Prostate gland (tissue), 2 donors: ENCODE results near the gene ZNF799. TPM values are rescaled to one million over a fixed set of nuclear protein-coding genes. Genes with fewer than 3 reads are reported as not detected.
"Not testable (repeated sequence)": the region's sequence is repeated elsewhere in the genome, so short reads cannot be mapped to it uniquely, and the experiment has no call there.

Experiments used
- DNase-seq: peaks from one replicate; pipeline ENCODE4 v3.0.0-alpha.2; 2019; ENCODE audit warnings: low spot score
- H3K27ac ChIP-seq, 2 donors: fragments of 200-600 bp; sonication (generic); 2 replicates each; pipeline ENCODE4 v1.5.1; 2017 to 2019
- H3K27me3 ChIP-seq: fragments of 200-600 bp; sonication (generic); replicated peaks from 2 replicates; pipeline ENCODE4 v1.5.1; 2019; ENCODE audit not compliant: insufficient read depth
- H3K36me3 ChIP-seq, 2 donors: fragments of 200-600 bp; sonication (generic); 1 replicate in 1 of 2; 2 replicates in 1 of 2; pipeline versions ENCODE4 v1.5.1 to v1.8.1; 2017 to 2019
- H3K4me1 ChIP-seq: fragments of 200-600 bp; sonication (generic); replicated peaks from 2 replicates; pipeline ENCODE4 v1.5.1; 2019
- H3K4me3 ChIP-seq, 2 donors: fragments of 200-600 bp; sonication (generic); 2 replicates each; pipeline ENCODE4 v1.5.1; 2017 to 2019
- H3K9me3 ChIP-seq: fragments of 200-600 bp; sonication (generic); 2 replicates; pipeline ENCODE4 v1.5.1; 2017
- POLR2A ChIP-seq: fragments of 450-650 bp; IDR thresholded peaks from one replicate; pipeline ENCODE4 v1.6.1; 2016; ENCODE audit warnings: antibody characterized with exemption, mild to moderate bottlenecking
- POLR2AphosphoS5 ChIP-seq: sonication (generic); formaldehyde crosslinking; IDR thresholded peaks from one replicate; pipeline ENCODE4 v1.6.1; 2017; ENCODE audit warnings: antibody characterized with exemption
- WGBS: methylation state at CpG from one replicate; pipeline ENCODE4 v1.1.5; 2018; 5-methylcytosine and 5-hydroxymethylcytosine counted together
- intact Hi-C: fragments of 100-400 bp; cut with DNase I; formaldehyde crosslinking; loops from one replicate; pipeline ENCODE4 v1.14.2; 2022
- total RNA-seq, 2 donors: library from RNA; depleted of rRNA; stranded (reverse); fragments of >200 nt; gene quantifications; one replicate each; pipeline ENCODE4 v1.1.0, GENCODE V29; 2016
- TF ChIP-seq, protein P1 (sequence below), 4 experiments: fragments of 200-600 bp in 2 of 4; fragments of 450-650 bp in 2 of 4; sonication (generic) in 2 of 4; IDR thresholded peaks; 1 replicate in 3 of 4; 2 replicates in 1 of 4; pipeline ENCODE4 v1.5.1; 2016 to 2019; ENCODE audit warnings: antibody characterized with exemption in 4 of 4, mild to moderate bottlenecking in 2 of 4, moderate library complexity in 2 of 4

The ZNF799 gene
- 1 to 10 TPM; 4.5 to 5.7 TPM for total RNA-seq

DNA sequence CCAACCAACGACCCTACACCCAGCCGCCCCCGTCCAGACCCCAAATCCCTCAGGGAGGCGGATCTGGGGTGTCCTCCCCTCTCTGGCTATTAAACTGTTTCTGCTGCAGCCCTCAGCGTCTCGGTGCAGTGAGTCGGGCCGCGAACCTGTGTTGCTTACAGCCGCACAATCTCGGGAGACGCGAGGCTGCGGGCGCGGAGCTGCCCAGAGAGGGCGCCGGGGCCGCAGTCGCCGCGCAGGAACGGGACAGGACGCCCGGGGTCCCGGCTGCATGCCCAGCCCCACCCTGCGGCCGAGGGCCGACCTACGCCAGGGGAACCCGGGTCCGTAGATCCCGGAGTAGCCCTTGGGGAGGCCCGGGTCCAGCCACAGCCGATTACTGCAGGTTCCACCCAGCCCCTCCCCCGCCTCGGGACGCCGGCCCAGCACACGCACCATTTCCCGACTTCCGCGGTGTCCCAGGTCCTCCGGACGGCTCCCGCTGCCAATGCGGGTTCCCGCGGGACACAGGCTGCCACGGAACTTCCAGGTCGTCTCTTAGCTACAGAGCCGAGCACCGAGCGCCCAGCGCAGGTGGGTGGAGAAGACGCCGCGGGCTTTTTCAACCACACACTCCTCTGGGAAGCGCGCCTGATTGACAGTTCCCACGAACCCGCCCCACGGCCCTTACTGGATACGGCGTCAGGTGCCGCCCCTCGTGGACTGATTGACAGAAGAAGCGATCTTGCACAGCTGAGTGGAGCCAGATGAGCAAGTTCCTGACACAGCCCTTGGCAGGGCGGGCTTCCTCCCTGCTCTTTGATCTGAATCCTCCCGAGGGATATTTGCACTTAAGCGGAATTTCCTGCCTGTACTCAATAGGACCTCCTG, at the start of gene ZNF799:
TSS of gene ZNF799 (minus strand) at position 639 of the 870 bp plus-strand sequence. CDS start at position 438, 201 bp downstream.
- H3K27me3 ChIP-seq = no peaks in the 10 kb centered on the region
- peak within 1 kb of the TSS; percentile 85 to 90 for H3K27ac ChIP-seq
- H3K4me3 ChIP-seq = peak within 1 kb of the TSS; percentile 65 to 78
- peak; percentile 99 for DNase-seq
- TF ChIP-seq, protein P1, sequence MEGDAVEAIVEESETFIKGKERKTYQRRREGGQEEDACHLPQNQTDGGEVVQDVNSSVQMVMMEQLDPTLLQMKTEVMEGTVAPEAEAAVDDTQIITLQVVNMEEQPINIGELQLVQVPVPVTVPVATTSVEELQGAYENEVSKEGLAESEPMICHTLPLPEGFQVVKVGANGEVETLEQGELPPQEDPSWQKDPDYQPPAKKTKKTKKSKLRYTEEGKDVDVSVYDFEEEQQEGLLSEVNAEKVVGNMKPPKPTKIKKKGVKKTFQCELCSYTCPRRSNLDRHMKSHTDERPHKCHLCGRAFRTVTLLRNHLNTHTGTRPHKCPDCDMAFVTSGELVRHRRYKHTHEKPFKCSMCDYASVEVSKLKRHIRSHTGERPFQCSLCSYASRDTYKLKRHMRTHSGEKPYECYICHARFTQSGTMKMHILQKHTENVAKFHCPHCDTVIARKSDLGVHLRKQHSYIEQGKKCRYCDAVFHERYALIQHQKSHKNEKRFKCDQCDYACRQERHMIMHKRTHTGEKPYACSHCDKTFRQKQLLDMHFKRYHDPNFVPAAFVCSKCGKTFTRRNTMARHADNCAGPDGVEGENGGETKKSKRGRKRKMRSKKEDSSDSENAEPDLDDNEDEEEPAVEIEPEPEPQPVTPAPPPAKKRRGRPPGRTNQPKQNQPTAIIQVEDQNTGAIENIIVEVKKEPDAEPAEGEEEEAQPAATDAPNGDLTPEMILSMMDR (IDR thresholded peaks at IDR 0.05) = no peak
- TF ChIP-seq POLR2A (peak; percentile 72), POLR2AphosphoS5 (peak; percentile 96)
- H3K36me3 ChIP-seq = no peaks in the 10 kb centered on the region
- H3K4me1 ChIP-seq = no peaks in the 10 kb centered on the region
- intact Hi-C loops = no loop called here
- WGBS = under 1% methylated on average over 49 of the region's 71 CpGs
- no peaks in the 10 kb centered on the region for H3K9me3 ChIP-seq

DNA sequence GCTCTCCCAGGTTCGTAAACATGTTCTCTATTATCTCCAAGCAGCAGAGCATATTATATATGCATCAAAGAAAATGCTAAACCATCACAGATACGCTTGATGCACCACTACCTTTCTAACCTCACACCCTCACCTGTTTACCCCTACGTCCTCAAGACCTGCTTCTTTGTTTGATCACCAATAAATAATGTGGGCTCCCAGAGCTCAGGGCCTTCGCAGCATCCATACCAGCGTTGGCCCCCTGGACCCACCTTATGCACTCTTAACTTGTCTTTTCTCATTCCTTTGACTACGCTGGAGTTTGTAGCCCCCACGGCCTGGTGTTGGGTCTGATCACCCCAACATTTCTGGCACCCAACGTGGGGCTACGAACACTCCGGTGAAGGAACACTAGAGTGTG, 49.8 kb upstream of the ZNF799 start:
- no peaks in the 10 kb centered on the region for H3K36me3 ChIP-seq
- intact Hi-C loops = no loop called here
- WGBS = 81% methylated on average over 10 of the region's 10 CpGs

DNA sequence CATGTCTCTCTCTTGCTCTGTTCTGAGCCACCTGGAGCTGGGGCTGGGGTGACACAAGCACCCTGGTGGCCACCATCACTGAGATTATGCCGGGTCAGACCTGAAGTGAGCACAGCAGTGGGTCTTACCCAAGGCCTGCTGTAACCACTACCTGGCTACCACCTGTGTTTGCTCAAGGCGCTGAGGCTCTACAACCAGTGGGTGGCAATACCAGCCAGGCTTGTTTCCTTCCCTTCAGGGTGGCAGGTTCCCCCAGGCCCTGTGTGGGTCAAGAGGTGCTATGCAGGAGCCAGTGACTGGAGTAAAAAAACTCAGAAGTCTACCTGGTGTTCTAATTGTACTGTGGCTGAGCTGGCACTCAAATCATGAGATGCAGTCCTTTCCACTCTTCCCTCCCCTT, 47.7 kb upstream of the ZNF799 start:
- intact Hi-C loops = no loop called here
- no peak overlapping the region for H3K27ac ChIP-seq
- 80% methylated on average over 2 of the region's 2 CpGs for WGBS
- H3K36me3 ChIP-seq = no peaks in the 10 kb centered on the region
- H3K4me1 ChIP-seq = no peaks in the 10 kb centered on the region
- no peak overlapping the region for H3K4me3 ChIP-seq
- H3K9me3 ChIP-seq = no peaks in the 10 kb centered on the region
- DNase-seq = no peak
- TF ChIP-seq POLR2A (no peak), POLR2AphosphoS5 (no peak)
- TF ChIP-seq, protein P1 (IDR thresholded peaks at IDR 0.05) = no peak
- H3K27me3 ChIP-seq = no peaks in the 10 kb centered on the region

More for the DNA sequence above, 49.8 kb upstream of the ZNF799 start:
- no peaks in the 10 kb centered on the region for H3K27me3 ChIP-seq
- no peak overlapping the region for H3K27ac ChIP-seq
- no peak for TF ChIP-seq POLR2A
- no peak for TF ChIP-seq POLR2AphosphoS5
- TF ChIP-seq, protein P1 (IDR thresholded peaks at IDR 0.05) = no peak
- no peaks in the 10 kb centered on the region for H3K9me3 ChIP-seq
- no peak overlapping the region for H3K4me3 ChIP-seq
- no peaks in the 10 kb centered on the region for H3K4me1 ChIP-seq
- no peak for DNase-seq

DNA sequence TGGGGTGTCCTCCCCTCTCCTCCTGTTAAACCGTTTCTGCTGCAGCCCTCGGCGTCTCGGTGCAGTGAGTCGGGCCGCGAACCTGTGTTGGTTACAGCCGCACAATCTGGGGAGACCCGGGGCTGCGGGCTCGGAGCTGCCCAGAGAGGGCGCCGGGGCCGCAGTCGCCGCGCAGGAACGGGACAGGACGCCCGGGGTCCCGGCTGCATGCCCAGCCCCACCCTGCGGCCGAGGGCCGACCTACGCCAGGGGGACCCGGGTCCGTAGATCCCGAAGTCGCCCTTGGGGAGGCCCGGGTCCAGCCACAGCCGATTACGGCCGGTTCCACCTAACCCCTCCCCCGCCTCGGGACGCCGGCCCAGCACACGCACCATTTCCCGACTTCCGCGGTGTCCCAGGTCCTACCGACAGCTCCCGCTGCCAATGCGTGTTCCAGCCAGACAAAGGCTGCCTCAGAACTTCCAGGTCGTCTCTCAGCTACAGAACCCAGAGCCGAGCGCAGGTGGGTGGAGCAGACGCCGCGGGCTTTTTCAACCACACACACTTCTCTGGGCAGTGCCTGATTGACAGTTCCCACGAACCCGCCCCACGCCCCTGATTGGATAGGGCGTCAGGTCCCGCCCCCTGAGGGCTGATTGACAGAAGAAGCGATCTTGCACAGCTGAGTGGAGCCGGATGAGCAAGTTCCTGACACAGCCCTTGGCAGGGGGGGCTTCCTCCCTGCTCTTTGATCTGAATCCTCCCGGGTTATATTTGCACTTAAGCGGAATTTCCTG, 39.7 kb upstream of the ZNF799 start, which contains the start of gene ZNF443:
TSS of gene ZNF443 (minus strand) at position 481 of the 776 bp plus-strand sequence. CDS start at position 374, 107 bp downstream.
- intact Hi-C loops = no loop called here

DNA sequence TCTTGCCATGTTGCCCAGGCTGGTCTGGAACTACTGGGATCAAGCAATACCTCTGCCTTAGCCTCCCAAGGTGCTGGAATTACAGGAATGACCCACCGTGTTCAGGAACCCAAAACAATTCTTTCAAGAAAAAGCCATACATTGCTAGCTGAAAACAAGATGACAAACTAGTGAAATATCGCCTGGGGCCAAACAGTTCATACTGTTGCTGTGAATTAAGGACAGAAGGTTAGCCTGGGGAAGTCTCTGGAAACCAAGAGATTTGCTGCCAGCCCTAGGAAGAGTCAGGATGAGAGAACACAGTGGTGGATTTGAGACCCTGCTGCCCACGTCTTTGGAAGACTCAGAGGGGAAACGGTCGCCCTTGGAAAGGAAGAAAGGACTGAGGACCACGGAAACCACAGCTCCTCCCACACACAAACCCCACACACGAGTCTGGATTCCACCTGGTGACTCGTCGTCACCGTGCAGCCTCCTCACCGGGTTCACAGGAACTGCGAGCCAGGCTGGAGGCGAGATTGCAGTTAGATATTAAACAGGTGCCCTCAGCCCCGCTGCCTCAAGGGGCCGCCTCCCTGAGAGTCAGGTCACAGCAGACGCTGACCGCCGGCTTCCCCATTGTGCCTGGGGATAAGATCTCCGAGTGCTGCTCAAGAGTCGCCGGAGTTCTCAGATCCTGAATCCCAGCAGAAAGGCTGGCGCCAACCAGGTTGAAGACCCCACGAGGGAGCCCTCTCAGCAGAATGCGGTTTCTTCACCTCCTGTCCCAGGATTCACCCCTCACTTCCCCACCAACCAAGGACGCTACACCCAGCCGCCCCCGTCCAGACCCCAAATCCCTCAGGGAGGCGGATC, 38.8 kb upstream of the ZNF799 start:
- H3K27me3 ChIP-seq, H3K9me3 ChIP-seq, H3K36me3 ChIP-seq, H3K4me1 ChIP-seq, intact Hi-C loops: not testable (repeated sequence)
- under 1% methylated on average over 17 of the region's 28 CpGs for WGBS
- peak; percentile 9 for DNase-seq
- Histone ChIP-seq H3K27ac (peak overlapping the region; percentile 81 to 83), H3K4me3 (peak overlapping the region; percentile 67 to 68)

More for the DNA sequence above, 39.7 kb upstream of the ZNF799 start, which contains the start of gene ZNF443:
- H3K4me1 ChIP-seq = no peaks in the 10 kb centered on the region
- H3K27ac ChIP-seq = peak within 1 kb of the TSS; percentile 81 to 83
- WGBS = 0% methylated on average over 56 of the region's 59 CpGs
- H3K4me3 ChIP-seq = peak within 1 kb of the TSS; percentile 67 to 68
- H3K9me3 ChIP-seq = no peaks in the 10 kb centered on the region
- no peaks in the 10 kb centered on the region for H3K27me3 ChIP-seq
- TF ChIP-seq POLR2A (peak; percentile 71), POLR2AphosphoS5 (peak; percentile 93)
- TF ChIP-seq, protein P1 (IDR thresholded peaks at IDR 0.05) = no peak
- no peaks in the 10 kb centered on the region for H3K36me3 ChIP-seq
- peak; percentile 100 for DNase-seq

DNA sequence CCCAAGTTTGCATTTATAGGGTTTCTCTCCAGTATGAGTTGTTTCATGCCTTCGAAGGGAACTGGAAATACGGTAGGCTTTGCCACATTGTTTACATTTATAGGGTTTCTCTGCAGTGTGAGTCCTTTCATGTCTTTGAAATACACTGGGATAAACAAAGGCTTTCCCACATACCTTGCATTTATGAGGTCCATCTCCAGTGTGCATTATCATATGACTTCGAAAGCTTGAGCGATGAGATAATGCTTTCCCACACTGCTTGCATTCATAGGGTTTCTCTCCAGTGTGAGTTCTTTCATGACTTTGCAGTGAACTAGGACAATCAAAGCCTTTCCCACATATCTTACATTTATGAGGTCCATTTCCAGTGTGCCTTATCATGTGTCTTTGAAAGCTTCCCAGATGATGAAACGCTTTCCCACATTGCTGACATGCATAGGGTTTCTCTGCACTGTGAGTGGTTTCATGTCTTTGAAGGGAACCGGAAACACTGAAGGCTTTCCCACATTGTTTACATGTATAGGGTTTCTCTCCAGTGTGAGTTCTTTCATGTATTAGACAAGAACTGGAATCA, 29.7 kb upstream of the ZNF799 start:
- H3K27me3 ChIP-seq, H3K9me3 ChIP-seq, H3K4me3 ChIP-seq, DNase-seq, intact Hi-C loops, H3K27ac ChIP-seq, H3K4me1 ChIP-seq: not testable (repeated sequence)
- 96% methylated on average over 6 of the region's 6 CpGs for WGBS
- H3K36me3 ChIP-seq = peaks cover 4 to 12% of the 10 kb centered on the region in 2 donors
